PC-3 (cell line): ENCODE data around the gene GLYATL1B.

Experiments
- CTCF ChIP-seq: fragments of 300-600 bp; sonication (generic); conservative IDR thresholded peaks from 2 replicates; pipeline ENCODE4 v1.5.1; 2017; ENCODE audit warnings: antibody characterized with exemption, low read depth, mild to moderate bottlenecking, low read length
- EZH2 ChIP-seq: fragments of 300-600 bp; sonication (generic); IDR thresholded peaks from one replicate; pipeline ENCODE4 v1.6.1; 2017; ENCODE audit warnings: antibody characterized with exemption, mild to moderate bottlenecking, low read length; ENCODE audit not compliant: unreplicated experiment

GRCh38 chr11:59112494-59112893 lies 26.4 kb downstream of the GLYATL1B start:
- no peak for TF ChIP-seq CTCF
- no peak for TF ChIP-seq EZH2
